DMS 273 (cell line): ENCODE measurements around the gene DEF6.

Experiments used
- DNase-seq: peaks from one replicate; lab custom pipeline; 2025; ENCODE audit not compliant: unreplicated experiment; lab: John Stamatoyannopoulos, UW

The DEF6 gene

GRCh38 chr6:35370124-35370741, 72.6 kb downstream of the DEF6 start:
- DNase-seq: no peak

- DNase-seq: no peak
Observed at GRCh38 chr6:35370785-35371493, 73.3 kb downstream of the DEF6 start.
